Endothelial cell of umbilical vein (primary cell): Measurements from ENCODE around the gene PTPRQ. TPM values are rescaled to one million over a fixed set of nuclear protein-coding genes. Genes with fewer than 3 reads are reported as not detected.

Experiments
- BruUV-seq: library from RNA; stranded (reverse); fragments of 400-500 nt; replicated peaks from 2 replicates; lab custom pipeline; 2021; lab: Mats Ljungman, UMichigan
- CTCF ChIA-PET: fragments of 300-600, 350-600 bp; sonication (Branson Sonifier 250); formaldehyde crosslinking; loops from one replicate; lab custom pipeline; 2021; ENCODE audit warnings: antibody characterized with exemption, inconsistent platforms; lab: Charles Lee
- POLR2A ChIA-PET: fragments of 300-600, 350-600 bp; sonication (Branson Sonifier 250); formaldehyde crosslinking; loops from one replicate; lab custom pipeline; 2021; ENCODE audit warnings: antibody characterized with exemption, inconsistent platforms; lab: Charles Lee
- DNase-seq: peaks from one replicate; pipeline ENCODE4 v3.0.0-alpha.2; 2011; ENCODE audit warnings: low read depth, low spot score
- FAIRE-seq: peaks from 2 replicates; lab custom pipeline; 2011; peaks lifted over from hg19 to GRCh38; lab: Jason Lieb, UNC
- H2AFZ ChIP-seq: 2 replicates; pipeline ENCODE4 v1.6.0; 2012; ENCODE audit warnings: low read depth, low read length, control low read depth, inconsistent platforms
- H3K27ac ChIP-seq: 2 replicates; pipeline ENCODE4 v1.5.1; 2011; ENCODE audit warnings: low read depth, mild to moderate bottlenecking, control low read depth, low read length, moderate library complexity; ENCODE audit not compliant: insufficient read depth
- H3K27me3 ChIP-seq, 2 experiments: 2 replicates each; pipeline versions ENCODE4 v1.6.0 to v1.6.1; 2011; ENCODE audit warnings: low read length in 2 of 2, mixed read lengths in 1 of 2; ENCODE audit not compliant: control insufficient read depth in 2 of 2, insufficient read depth in 2 of 2
- H3K36me3 ChIP-seq, 2 experiments: 2 replicates in 1 of 2; 3 replicates in 1 of 2; pipeline ENCODE4 v1.5.1; 2011; ENCODE audit warnings: low read length in 2 of 2, mild to moderate bottlenecking in 1 of 2, moderate library complexity in 1 of 2; ENCODE audit not compliant: control insufficient read depth in 2 of 2, insufficient read depth in 2 of 2; ENCODE audit errors: extremely low read depth in 1 of 2
- H3K4me1 ChIP-seq: 3 replicates; pipeline ENCODE4 v1.5.1; 2011; ENCODE audit warnings: mild to moderate bottlenecking, low read length; ENCODE audit not compliant: control insufficient read depth, insufficient read depth; ENCODE audit errors: extremely low read depth
- H3K4me2 ChIP-seq: 2 replicates; pipeline ENCODE4 v1.6.1; 2011; ENCODE audit warnings: low read length, control low read depth, mixed read lengths; ENCODE audit not compliant: insufficient read depth
- H3K4me3 ChIP-seq, 3 experiments: fragments of 200-600 bp in 1 of 3; sonication (generic), shearing (Covaris generic) in 1 of 3; replicated peaks in 1 of 3; 2 replicates each; pipeline ENCODE4 v1.5.1; 2011 to 2016; ENCODE audit warnings: control low read depth in 3 of 3, low read length in 3 of 3, mild to moderate bottlenecking in 2 of 3, inconsistent platforms in 1 of 3, low read depth in 1 of 3, moderate library complexity in 1 of 3; ENCODE audit not compliant: insufficient read depth in 1 of 3
- H3K79me2 ChIP-seq: 2 replicates; pipeline ENCODE4 v1.6.0; 2012; ENCODE audit warnings: low read length, inconsistent platforms; ENCODE audit not compliant: control insufficient read depth, insufficient read depth
- H3K9ac ChIP-seq: replicated peaks from 2 replicates; pipeline ENCODE3; 2011; ENCODE audit warnings: low read length, control low read depth; ENCODE audit not compliant: insufficient read depth; ENCODE audit errors: extremely low read depth
- H3K9me1 ChIP-seq: replicated peaks from 3 replicates; pipeline ENCODE4 v1.6.0; 2011; ENCODE audit warnings: mild to moderate bottlenecking, low read length; ENCODE audit not compliant: control insufficient read depth, insufficient read depth; ENCODE audit errors: extremely low read depth
- H3K9me3 ChIP-seq: replicated peaks from 2 replicates; pipeline ENCODE4 v1.5.1; 2012; ENCODE audit warnings: low read length, inconsistent platforms; ENCODE audit not compliant: control insufficient read depth, insufficient read depth
- H4K20me1 ChIP-seq: replicated peaks from 2 replicates; pipeline ENCODE3; 2011; ENCODE audit warnings: mild to moderate bottlenecking, low read length; ENCODE audit not compliant: control insufficient read depth, insufficient read depth; ENCODE audit errors: extremely low read depth
- CTCF ChIP-seq, 2 donors: IDR thresholded peaks; 1 replicate in 1 of 2; 2 replicates in 1 of 2; pipeline ENCODE4 v1.5.1; 2011; ENCODE audit warnings: low read length in 2 of 2, mild to moderate bottlenecking in 2 of 2, moderate library complexity in 2 of 2, control low read depth in 1 of 2, inconsistent platforms in 1 of 2, low read depth in 1 of 2; ENCODE audit not compliant: insufficient read depth in 1 of 2; ENCODE audit errors: extremely low read depth in 1 of 2
- EZH2 ChIP-seq: IDR thresholded peaks from 2 replicates; pipeline ENCODE4 v1.6.1; 2012; ENCODE audit warnings: borderline replicate concordance, low read depth, mild to moderate bottlenecking, moderate library complexity, low read length, inconsistent platforms; ENCODE audit not compliant: severe bottlenecking
- FOS ChIP-seq: IDR thresholded peaks from 2 replicates; pipeline ENCODE4 v1.6.1; 2011; ENCODE audit warnings: mild to moderate bottlenecking, low read length, moderate library complexity, borderline replicate concordance; ENCODE audit not compliant: insufficient read depth
- GATA2 ChIP-seq: IDR thresholded peaks from 2 replicates; pipeline ENCODE4 v1.7.0; 2011; ENCODE audit warnings: low read depth, mild to moderate bottlenecking, moderate library complexity, mixed read lengths, low read length; ENCODE audit not compliant: insufficient read length, insufficient read depth
- JUN ChIP-seq: IDR thresholded peaks from 2 replicates; pipeline ENCODE4 v1.6.1; 2011; ENCODE audit warnings: borderline replicate concordance, low read depth; ENCODE audit not compliant: insufficient read length, insufficient read depth
- MAX ChIP-seq: IDR thresholded peaks from 2 replicates; pipeline ENCODE4 v1.6.1; 2011; ENCODE audit not compliant: insufficient read depth, insufficient read length
- MYC ChIP-seq: IDR thresholded peaks from one replicate; pipeline ENCODE4 v1.6.1; 2011; ENCODE audit warnings: mild to moderate bottlenecking, low read depth, low read length
- POLR2A ChIP-seq: IDR thresholded peaks from 2 replicates; pipeline ENCODE4 v1.6.1; 2012; ENCODE audit warnings: low read depth, mild to moderate bottlenecking, control low read depth, low read length
- POLR2AphosphoS5 ChIP-seq: IDR thresholded peaks from 2 replicates; pipeline ENCODE4 v1.6.1; 2012; ENCODE audit warnings: low read depth, mild to moderate bottlenecking, control low read depth, low read length, moderate library complexity; ENCODE audit not compliant: insufficient read depth
- dilution Hi-C: fragments of 300-500 bp; cut with MboI; formaldehyde crosslinking; loops from one replicate; pipeline ENCODE4 v1.15.0; 2019; ENCODE audit warnings: low sequenced_read_pairs; ENCODE audit not compliant: extremely low pct_ligation_motif_present
- intact Hi-C: fragments of 100-400 bp; cut with micrococcal nuclease; formaldehyde crosslinking; loops from one replicate; pipeline ENCODE4 v1.10.0; 2022
- polyA plus RNA-seq, 4 experiments: library from polyadenylated mRNA; depleted of rRNA in 3 of 4; stranded (reverse) in 3 of 4; unstranded in 1 of 4; fragments of >200 nt; gene quantifications; 2 replicates each; pipeline versions ENCODE4 v1.2.1 to v1.2.3, GENCODE V29; 2011 to 2012; ENCODE audit warnings: missing spikeins in 1 of 4
- total RNA-seq: library from RNA; stranded (reverse); gene quantifications from 2 replicates; pipeline ENCODE4 v1.2.3, GENCODE V29; 2021

Gene PTPRQ
- total and polyA plus RNA-seq, 2 donors (not counting 3 experiments of a cell fraction or from before 2014, with no cell fraction given) = not detected

GRCh38 chr12:80710727-80711449, 266.9 kb downstream of the PTPRQ start:
- DNase-seq (no peak), FAIRE-seq (no peak)
- H2AFZ ChIP-seq = no peak overlapping the region
- H3K9ac ChIP-seq = no peak overlapping the region
- CTCF ChIA-PET = interaction anchor here (1.4 kb wide), 1 partner anchor 10 kb away, joined by 4 read pairs; no protein-coding TSS in a partner anchor
- H3K27me3 ChIP-seq = no peaks in the 10 kb centered on the region
- H3K4me2 ChIP-seq = no peak overlapping the region
- no peak overlapping the region for H3K27ac ChIP-seq
- POLR2A ChIA-PET = no interaction called here
- H3K79me2 ChIP-seq = no peaks in the 10 kb centered on the region
- no peak for TF ChIP-seq FOS
- no peak for TF ChIP-seq CTCF (IDR thresholded peaks at IDR 0.05; ENCODE audit: extremely low read depth in 1 of 2, insufficient read depth in 1 of 2, low read depth in 1 of 2, low read length in 2 of 2)
- no peak for TF ChIP-seq MAX
- TF ChIP-seq EZH2 = no peak
- TF ChIP-seq POLR2A = no peak
- TF ChIP-seq MYC = no peak
- no peak for TF ChIP-seq JUN
- no peak for TF ChIP-seq POLR2AphosphoS5
- TF ChIP-seq GATA2 = no peak
- intact Hi-C loops (no loop called here), dilution Hi-C loops (no loop called here)
- no peaks in the 10 kb centered on the region for H3K9me3 ChIP-seq
- no peaks in the 10 kb centered on the region for H3K9me1 ChIP-seq
- no peaks in the 10 kb centered on the region for H3K4me1 ChIP-seq
- no peaks in the 10 kb centered on the region for H3K36me3 ChIP-seq
- BruUV-seq = no TSS peak
- H3K4me3 ChIP-seq = no peak overlapping the region
- no peaks in the 10 kb centered on the region for H4K20me1 ChIP-seq
